Stimulated activated CD8-positive, alpha-beta memory T cell treated with anti-CD3 and anti-CD28 coated beads, Interleukin-15, amount 100 ng/mL, for 1 hour (primary cell): ENCODE data around the gene MYO18A.

Source experiments
- DNase-seq: peaks from one replicate; pipeline ENCODE4 v3.0.0-alpha.2; 2020; ENCODE audit warnings: low read depth

Gene MYO18A

GRCh38 chr17:29077320-29077719, 102.9 kb downstream of the MYO18A start:
- DNase-seq, result no peak

- no peak for DNase-seq
Observed at GRCh38 chr17:29076722-29077121, 103.5 kb downstream of the MYO18A start.

GRCh38 chr17:29076087-29076486, 104.1 kb downstream of the MYO18A start:
- no peak for DNase-seq

GRCh38 chr17:29074488-29074887, 105.7 kb downstream of the MYO18A start:
- no peak for DNase-seq

GRCh38 chr17:29073520-29073919, 106.7 kb downstream of the MYO18A start:
- DNase-seq, result no peak

- no peak for DNase-seq
Observed at GRCh38 chr17:29073045-29073444, 107.2 kb downstream of the MYO18A start.

GRCh38 chr17:29071303-29071702, 108.9 kb downstream of the MYO18A start:
- DNase-seq, result no peak

GRCh38 chr17:29070781-29071180, 109.4 kb downstream of the MYO18A start:
- no peak for DNase-seq

- DNase-seq, result no peak
Observed at GRCh38 chr17:29070308-29070707, 109.9 kb downstream of the MYO18A start.

GRCh38 chr17:29069526-29070041, 110.6 kb downstream of the MYO18A start:
- no peak for DNase-seq

- no peak for DNase-seq
Observed at GRCh38 chr17:29068818-29069217, 111.4 kb downstream of the MYO18A start.

- DNase-seq, result no peak
Observed at GRCh38 chr17:29066606-29067005, 113.6 kb downstream of the MYO18A start.

GRCh38 chr17:29066047-29066446, 114.2 kb downstream of the MYO18A start:
- no peak for DNase-seq

GRCh38 chr17:29063992-29064391, 116.2 kb downstream of the MYO18A start:
- DNase-seq, result no peak

GRCh38 chr17:29062215-29062614, 118.0 kb downstream of the MYO18A start:
- DNase-seq, result no peak

GRCh38 chr17:29061036-29061435, 119.2 kb downstream of the MYO18A start:
- no peak for DNase-seq

GRCh38 chr17:29060475-29060874, 119.7 kb downstream of the MYO18A start:
- no peak for DNase-seq

- DNase-seq, result no peak
Observed at GRCh38 chr17:29059281-29059680, 120.9 kb downstream of the MYO18A start.

- no peak for DNase-seq
Observed at GRCh38 chr17:29058391-29058790, 121.8 kb downstream of the MYO18A start.

GRCh38 chr17:29057361-29057760, 122.8 kb downstream of the MYO18A start:
- no peak for DNase-seq

GRCh38 chr17:29054835-29055234, 125.4 kb downstream of the MYO18A start:
- DNase-seq, result no peak

GRCh38 chr17:29051731-29052130, 128.5 kb downstream of the MYO18A start:
- DNase-seq, result no peak

- DNase-seq, result no peak
Observed at GRCh38 chr17:29051194-29051593, 129.0 kb downstream of the MYO18A start.

GRCh38 chr17:29050176-29050575, 130.0 kb downstream of the MYO18A start:
- no peak for DNase-seq
